GM12878 (cell line): ENCODE measurements around the gene CCDC102B.

Experiments used
- CTCF ChIP-seq, 3 experiments: IDR thresholded peaks in 2 of 3; conservative IDR thresholded peaks in 1 of 3; 2 replicates each; pipeline ENCODE4 v1.5.1; 2011; ENCODE audit warnings: low read depth in 3 of 3, low read length in 3 of 3, mild to moderate bottlenecking in 3 of 3, control low read depth in 2 of 3, moderate library complexity in 2 of 3, inconsistent platforms in 1 of 3, mixed read lengths in 1 of 3; ENCODE audit not compliant: control insufficient read depth in 2 of 3, insufficient read depth in 1 of 3; ENCODE audit errors: extremely low read depth in 1 of 3
- ESRRA ChIP-seq: IDR thresholded peaks from 2 replicates; pipeline ENCODE4 v1.6.1; 2012; ENCODE audit warnings: mild to moderate bottlenecking, low read length, improper control_type of control experiment
- FOS ChIP-seq: IDR thresholded peaks from 3 replicates; pipeline ENCODE4 v1.6.1; 2011; ENCODE audit warnings: borderline replicate concordance; ENCODE audit not compliant: insufficient read length; ENCODE audit errors: extremely low read depth
- FOXM1 ChIP-seq: IDR thresholded peaks from 2 replicates; pipeline ENCODE4 v1.6.1; 2012; ENCODE audit warnings: low read depth, mild to moderate bottlenecking, inconsistent platforms, low read length, moderate library complexity
- JUNB ChIP-seq: IDR thresholded peaks from 2 replicates; pipeline ENCODE4 v1.6.1; 2016; ENCODE audit warnings: antibody characterized with exemption, mild to moderate bottlenecking
- KDM1A ChIP-seq: fragments of 200-600 bp; sonication (generic); IDR thresholded peaks from 2 replicates; pipeline ENCODE4 v1.6.1; 2016; ENCODE audit warnings: borderline replicate concordance
- MAX ChIP-seq: IDR thresholded peaks from 2 replicates; pipeline ENCODE4 v1.6.1; 2012; ENCODE audit warnings: low read depth, low read length, improper control_type of control experiment
- MTA3 ChIP-seq: IDR thresholded peaks from 2 replicates; pipeline ENCODE4 v1.6.1; 2012; ENCODE audit warnings: low read length, inconsistent platforms, borderline replicate concordance
- POLR2A ChIP-seq: IDR thresholded peaks from 2 replicates; pipeline ENCODE4 v1.6.1; 2011; ENCODE audit warnings: low read depth, mild to moderate bottlenecking, low read length
- RAD21 ChIP-seq: IDR thresholded peaks from 2 replicates; pipeline ENCODE4 v1.6.1; 2011; ENCODE audit warnings: mild to moderate bottlenecking, low read depth, low read length, moderate library complexity; ENCODE audit not compliant: insufficient read depth
- SREBF2 ChIP-seq: IDR thresholded peaks from 2 replicates; pipeline ENCODE4 v1.6.1; 2012; ENCODE audit warnings: mild to moderate bottlenecking, low read length
- TCF7 ChIP-seq: IDR thresholded peaks from 2 replicates; pipeline ENCODE4 v1.6.1; 2014; ENCODE audit warnings: antibody characterized with exemption, borderline replicate concordance
- USF2 ChIP-seq: IDR thresholded peaks from 2 replicates; pipeline ENCODE4 v1.6.1; 2011; ENCODE audit warnings: low read depth, low read length, improper control_type of control experiment, borderline replicate concordance
- YY1 ChIP-seq: IDR thresholded peaks from 2 replicates; pipeline ENCODE4 v1.6.1; 2011; ENCODE audit warnings: low read depth, mild to moderate bottlenecking, low read length

- TF ChIP-seq RAD21 (no peak), SREBF2 (no peak), USF2 (no peak), CTCF (IDR thresholded peaks at IDR 0.05 in 2 of 3, conservative IDR thresholded peaks at IDR 0.05 in 1 of 3; ENCODE audit: control insufficient read depth in 2 of 3, extremely low read depth in 1 of 3, insufficient read depth in 1 of 3, low read depth in 3 of 3, low read length in 3 of 3) (no peak), MTA3 (no peak), ESRRA (no peak), TCF7 (no peak), KDM1A (no peak), JUNB (no peak), POLR2A (no peak), YY1 (no peak), FOXM1 (no peak), FOS (no peak), MAX (no peak)
Observed at GRCh38 chr18:68837665-68838451, 40.0 kb downstream of the CCDC102B start.
